ENCODE data around the gene ADAD1. TPM values are rescaled to one million over a fixed set of nuclear protein-coding genes. Genes with fewer than 3 reads are reported as not detected.
"Not testable (repeated sequence)": the region's sequence is repeated elsewhere in the genome, so short reads cannot be mapped to it uniquely, and the experiment has no call there.

ADAD1 gene
- total RNA-seq, 1 experiment from 2014 or later = not detected

DNA sequence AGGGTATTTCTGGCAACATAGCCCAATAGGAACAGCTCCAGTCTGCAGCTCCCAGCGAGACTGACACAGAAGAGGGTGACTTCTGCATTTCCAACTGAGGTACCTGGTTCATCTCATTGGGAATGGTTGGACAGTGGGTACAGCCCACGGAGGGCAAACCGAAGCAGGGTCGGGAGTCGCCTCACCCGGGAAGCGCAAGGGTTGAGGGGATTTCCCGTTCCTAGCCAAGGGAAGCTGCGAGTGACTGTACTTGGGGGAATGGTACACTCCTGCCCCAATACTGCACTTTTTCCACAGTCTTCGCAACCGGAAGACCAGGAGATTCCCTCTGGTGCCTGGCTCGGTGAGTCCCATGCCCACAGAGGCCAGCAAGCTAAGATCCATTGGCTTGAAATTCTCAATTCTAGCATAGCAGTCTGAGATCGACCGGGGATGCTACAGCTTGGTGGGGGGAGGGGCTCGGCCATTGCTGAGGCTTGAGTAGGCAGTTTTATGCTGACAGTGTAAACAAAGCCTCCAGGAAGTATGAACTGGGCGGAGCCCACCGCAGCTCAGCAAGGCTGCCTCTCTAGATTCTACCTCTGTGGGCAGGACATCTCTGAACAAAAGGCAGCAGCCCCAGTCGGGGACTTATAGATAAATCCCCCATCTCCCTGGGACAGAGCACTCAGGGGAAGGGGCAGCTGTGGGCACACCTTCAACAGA lies 14.0 kb upstream of the ADAD1 start:
- H3K23ac ChIP-seq (ENCODE audit: insufficient read length, low read depth, low read length) = no peak overlapping the region
- no peaks in the 10 kb centered on the region; the same call in 1 of the 2 replicates for H3K79me2 ChIP-seq (ENCODE audit: insufficient read depth, low read length)
- H3K4me3 Mint-ChIP-seq = peak overlapping the region in 1 of 2 experiments; percentile 14; a peak in 1 of 5 replicates
- H3K9me3 Mint-ChIP-seq = peaks cover 0 to 5% of the 10 kb centered on the region in 2 experiments; a peak in 4 of 5 replicates
- no peak overlapping the region for H2BK20ac ChIP-seq (ENCODE audit: low read depth, low read length, poor library complexity, severe bottlenecking)
- TF ChIP-seq, protein P1, sequence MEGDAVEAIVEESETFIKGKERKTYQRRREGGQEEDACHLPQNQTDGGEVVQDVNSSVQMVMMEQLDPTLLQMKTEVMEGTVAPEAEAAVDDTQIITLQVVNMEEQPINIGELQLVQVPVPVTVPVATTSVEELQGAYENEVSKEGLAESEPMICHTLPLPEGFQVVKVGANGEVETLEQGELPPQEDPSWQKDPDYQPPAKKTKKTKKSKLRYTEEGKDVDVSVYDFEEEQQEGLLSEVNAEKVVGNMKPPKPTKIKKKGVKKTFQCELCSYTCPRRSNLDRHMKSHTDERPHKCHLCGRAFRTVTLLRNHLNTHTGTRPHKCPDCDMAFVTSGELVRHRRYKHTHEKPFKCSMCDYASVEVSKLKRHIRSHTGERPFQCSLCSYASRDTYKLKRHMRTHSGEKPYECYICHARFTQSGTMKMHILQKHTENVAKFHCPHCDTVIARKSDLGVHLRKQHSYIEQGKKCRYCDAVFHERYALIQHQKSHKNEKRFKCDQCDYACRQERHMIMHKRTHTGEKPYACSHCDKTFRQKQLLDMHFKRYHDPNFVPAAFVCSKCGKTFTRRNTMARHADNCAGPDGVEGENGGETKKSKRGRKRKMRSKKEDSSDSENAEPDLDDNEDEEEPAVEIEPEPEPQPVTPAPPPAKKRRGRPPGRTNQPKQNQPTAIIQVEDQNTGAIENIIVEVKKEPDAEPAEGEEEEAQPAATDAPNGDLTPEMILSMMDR (conservative IDR thresholded peaks at IDR 0.05) = no peak
- peak overlapping the region; percentile 4 for H3K4me2 ChIP-seq (ENCODE audit: insufficient read depth, insufficient read length, low read length)
- H2BK120ac ChIP-seq (ENCODE audit: low read depth, low read length, poor library complexity, severe bottlenecking) = no peak overlapping the region
- no peaks in the 10 kb centered on the region for H3K4me1 Mint-ChIP-seq
- peak overlapping the region; percentile 12; the same call in 1 of the 2 replicates for H3K14ac ChIP-seq (ENCODE audit: insufficient read depth, low read length)
- no peaks in the 10 kb centered on the region for H3K27me3 ChIP-seq (ENCODE audit: insufficient read depth, low read length)
- H3K27ac Mint-ChIP-seq = no peak overlapping the region
- H4K20me1 ChIP-seq (ENCODE audit: control insufficient read depth, insufficient read depth, insufficient read length) = no peaks in the 10 kb centered on the region
- H4K5ac ChIP-seq (ENCODE audit: insufficient read length, low read depth, low read length) = no peak overlapping the region
- no peak overlapping the region for H4K8ac ChIP-seq (replicated peaks; ENCODE audit: insufficient read length, low read depth, low read length)
- no CpG with 5 or more reads among the region's 18 CpGs for WGBS (ENCODE audit: extremely low coverage, insufficient read length, low lambda C conversion rate)
- no peak overlapping the region for H3K56ac ChIP-seq (ENCODE audit: insufficient read length, low read depth, low read length)
- no peak overlapping the region for H3T11ph ChIP-seq (ENCODE audit: low read length)
- no peak overlapping the region for H2BK15ac ChIP-seq (ENCODE audit: low read depth, low read length)
- H3K79me1 ChIP-seq (ENCODE audit: insufficient read depth, low read depth, low read length, poor library complexity, severe bottlenecking) = no peaks in the 10 kb centered on the region
- no peak overlapping the region for H4K91ac ChIP-seq (ENCODE audit: insufficient read length, low read depth, low read length)
- H3K18ac ChIP-seq (ENCODE audit: insufficient read length, low read depth, low read length) = no peak overlapping the region
- H2AK5ac ChIP-seq (ENCODE audit: insufficient read length, low read length) = no peak overlapping the region
- H3K4me1 ChIP-seq (ENCODE audit: insufficient read depth, low read length) = no peaks in the 10 kb centered on the region; the same call in 1 of the 2 replicates
- no peak overlapping the region for H2AFZ ChIP-seq (ENCODE audit: low read length)
- H3K23me2 ChIP-seq (ENCODE audit: insufficient read length, low read depth, low read length, poor library complexity, severe bottlenecking) = no peaks in the 10 kb centered on the region
- H3K27ac ChIP-seq (ENCODE audit: insufficient read length, low read depth, low read length) = no peak overlapping the region
- H2BK5ac ChIP-seq (ENCODE audit: insufficient read length, low read length) = no peak overlapping the region
- peak; percentile 49 for DNase-seq
- H3K4ac ChIP-seq (ENCODE audit: low read depth, low read length) = no peak overlapping the region
- H3K9me3 ChIP-seq (ENCODE audit: control insufficient read depth, low read depth, low read length) = no peaks in the 10 kb centered on the region
- H3K27me3 Mint-ChIP-seq (ENCODE audit: low read depth) = peaks cover 2% of the 10 kb centered on the region; the same call in 1 of the 2 replicates
- H2BK12ac ChIP-seq (ENCODE audit: insufficient read length, low read depth, low read length) = no peak overlapping the region
- H3K36me3 Mint-ChIP-seq (ENCODE audit: insufficient read depth in 1 of 3, low read depth in 3 of 3) = peaks cover 1 to 8% (median 2%) of the 10 kb centered on the region in 3 experiments; a peak in 6 of 7 replicates
- no peak overlapping the region for H3K9ac ChIP-seq (ENCODE audit: extremely low read depth, insufficient read length, low read length)

DNA sequence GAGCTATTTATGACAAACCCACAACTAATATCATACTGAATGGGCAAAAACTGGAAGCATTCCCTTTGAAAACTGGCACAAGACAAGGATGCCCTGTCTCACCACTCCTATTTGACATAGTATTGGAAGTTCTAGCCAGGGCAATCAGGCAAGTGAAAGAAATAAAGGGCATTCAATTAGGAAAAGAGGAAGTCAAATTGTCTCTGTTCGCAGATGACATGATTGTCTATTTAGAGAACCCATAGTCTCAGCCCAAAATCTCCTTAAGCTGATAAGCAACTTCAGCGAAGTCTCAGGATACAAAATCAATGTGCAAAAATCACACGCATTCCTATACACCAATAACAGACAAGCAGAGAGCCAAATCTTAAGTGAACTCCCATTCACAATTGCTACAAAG lies 10.0 kb upstream of the ADAD1 start:
- H3K36me3 Mint-ChIP-seq (ENCODE audit: insufficient read depth in 1 of 3, low read depth in 3 of 3); H3T11ph ChIP-seq (ENCODE audit: low read length); H2AK5ac ChIP-seq (ENCODE audit: insufficient read length, low read length); H3K23me2 ChIP-seq (ENCODE audit: insufficient read length, low read depth, low read length, poor library complexity, severe bottlenecking); H3K23ac ChIP-seq (ENCODE audit: insufficient read length, low read depth, low read length); H3K9me3 Mint-ChIP-seq; H3K4me2 ChIP-seq (ENCODE audit: insufficient read depth, insufficient read length, low read length); H2BK20ac ChIP-seq (ENCODE audit: low read depth, low read length, poor library complexity, severe bottlenecking); H3K27ac ChIP-seq (ENCODE audit: insufficient read length, low read depth, low read length); H3K4me1 ChIP-seq (ENCODE audit: insufficient read depth, low read length); H3K9ac ChIP-seq (ENCODE audit: extremely low read depth, insufficient read length, low read length); H2BK120ac ChIP-seq (ENCODE audit: low read depth, low read length, poor library complexity, severe bottlenecking); H3K4ac ChIP-seq (ENCODE audit: low read depth, low read length); H2BK15ac ChIP-seq (ENCODE audit: low read depth, low read length); H4K20me1 ChIP-seq (ENCODE audit: control insufficient read depth, insufficient read depth, insufficient read length); H3K56ac ChIP-seq (ENCODE audit: insufficient read length, low read depth, low read length); H3K27me3 ChIP-seq (ENCODE audit: insufficient read depth, low read length); H3K79me1 ChIP-seq (ENCODE audit: insufficient read depth, low read depth, low read length, poor library complexity, severe bottlenecking); H2BK5ac ChIP-seq (ENCODE audit: insufficient read length, low read length); H3K14ac ChIP-seq (ENCODE audit: insufficient read depth, low read length); H3K18ac ChIP-seq (ENCODE audit: insufficient read length, low read depth, low read length); H3K27me3 Mint-ChIP-seq (ENCODE audit: low read depth); H3K4me1 Mint-ChIP-seq; H3K4me3 Mint-ChIP-seq; H4K8ac ChIP-seq (replicated peaks; ENCODE audit: insufficient read length, low read depth, low read length); DNase-seq; H4K91ac ChIP-seq (ENCODE audit: insufficient read length, low read depth, low read length); H2AFZ ChIP-seq (ENCODE audit: low read length); H3K79me2 ChIP-seq (ENCODE audit: insufficient read depth, low read length); H4K5ac ChIP-seq (ENCODE audit: insufficient read length, low read depth, low read length); H3K9me3 ChIP-seq (ENCODE audit: control insufficient read depth, low read depth, low read length); H2BK12ac ChIP-seq (ENCODE audit: insufficient read length, low read depth, low read length); H3K27ac Mint-ChIP-seq: not testable (repeated sequence)
- WGBS (ENCODE audit: extremely low coverage, insufficient read length, low lambda C conversion rate) = no CpG with 5 or more reads among the region's 3 CpGs
